GM12864 (cell line): ENCODE data around the gene PSENEN.
"Not testable (repeated sequence)": the region's sequence is repeated elsewhere in the genome, so short reads cannot be mapped to it uniquely, and the experiment has no call there.

Experiments used
- DNase-seq: peaks from one replicate; pipeline ENCODE4 v3.0.0-alpha.2; 2011; ENCODE audit warnings: low read depth
- H3K4me3 ChIP-seq: 2 replicates; pipeline ENCODE4 v1.5.1; 2011; ENCODE audit warnings: mild to moderate bottlenecking, low read depth, low read length, control low read depth
- TF ChIP-seq, protein P1 (sequence below): IDR thresholded peaks from 2 replicates; pipeline ENCODE4 v1.5.1; 2011; ENCODE audit warnings: low read depth, mild to moderate bottlenecking, moderate library complexity, low read length, control low read depth, inconsistent platforms; ENCODE audit errors: missing control alignments

Gene PSENEN

DNA sequence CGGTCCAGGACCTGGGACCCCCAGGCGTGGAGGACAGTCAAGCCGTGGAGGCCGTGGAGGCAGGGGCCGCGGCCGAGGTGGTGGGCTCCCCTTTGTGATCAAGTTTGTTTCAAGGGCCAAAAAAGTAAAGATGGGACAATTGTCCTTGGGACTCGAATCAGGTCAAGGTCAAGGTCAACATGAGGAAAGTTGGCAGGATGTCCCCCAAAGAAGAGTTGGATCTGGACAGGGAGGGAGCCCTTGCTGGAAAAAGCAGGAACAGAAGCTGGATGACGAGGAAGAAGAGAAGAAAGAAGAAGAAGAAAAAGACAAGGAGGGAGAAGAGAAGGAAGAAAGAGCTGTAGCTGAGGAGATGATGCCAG, 25.3 kb upstream of the PSENEN start:
- TF ChIP-seq, protein P1, sequence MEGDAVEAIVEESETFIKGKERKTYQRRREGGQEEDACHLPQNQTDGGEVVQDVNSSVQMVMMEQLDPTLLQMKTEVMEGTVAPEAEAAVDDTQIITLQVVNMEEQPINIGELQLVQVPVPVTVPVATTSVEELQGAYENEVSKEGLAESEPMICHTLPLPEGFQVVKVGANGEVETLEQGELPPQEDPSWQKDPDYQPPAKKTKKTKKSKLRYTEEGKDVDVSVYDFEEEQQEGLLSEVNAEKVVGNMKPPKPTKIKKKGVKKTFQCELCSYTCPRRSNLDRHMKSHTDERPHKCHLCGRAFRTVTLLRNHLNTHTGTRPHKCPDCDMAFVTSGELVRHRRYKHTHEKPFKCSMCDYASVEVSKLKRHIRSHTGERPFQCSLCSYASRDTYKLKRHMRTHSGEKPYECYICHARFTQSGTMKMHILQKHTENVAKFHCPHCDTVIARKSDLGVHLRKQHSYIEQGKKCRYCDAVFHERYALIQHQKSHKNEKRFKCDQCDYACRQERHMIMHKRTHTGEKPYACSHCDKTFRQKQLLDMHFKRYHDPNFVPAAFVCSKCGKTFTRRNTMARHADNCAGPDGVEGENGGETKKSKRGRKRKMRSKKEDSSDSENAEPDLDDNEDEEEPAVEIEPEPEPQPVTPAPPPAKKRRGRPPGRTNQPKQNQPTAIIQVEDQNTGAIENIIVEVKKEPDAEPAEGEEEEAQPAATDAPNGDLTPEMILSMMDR, result no peak
- no peak for DNase-seq

DNA sequence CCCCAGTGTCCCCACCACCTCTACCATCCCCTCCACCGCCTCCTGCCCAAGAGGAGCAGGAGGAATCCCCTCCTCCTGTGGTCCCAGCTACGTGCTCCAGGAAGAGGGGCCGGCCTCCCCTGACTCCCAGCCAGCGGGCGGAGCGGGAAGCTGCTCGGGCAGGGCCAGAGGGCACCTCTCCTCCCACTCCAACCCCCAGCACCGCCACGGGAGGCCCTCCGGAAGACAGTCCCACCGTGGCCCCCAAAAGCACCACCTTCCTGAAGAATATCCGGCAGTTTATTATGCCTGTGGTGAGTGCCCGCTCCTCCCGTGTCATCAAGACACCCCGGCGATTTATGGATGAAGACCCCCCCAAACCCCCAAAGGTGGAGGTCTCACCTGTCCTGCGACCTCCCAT, 24.8 kb upstream of the PSENEN start:
- H3K4me3 ChIP-seq, result no peak overlapping the region
- no peak for DNase-seq
- TF ChIP-seq, protein P1, result no peak

More for the DNA sequence above, 25.3 kb upstream of the PSENEN start:
- no peak overlapping the region for H3K4me3 ChIP-seq

DNA sequence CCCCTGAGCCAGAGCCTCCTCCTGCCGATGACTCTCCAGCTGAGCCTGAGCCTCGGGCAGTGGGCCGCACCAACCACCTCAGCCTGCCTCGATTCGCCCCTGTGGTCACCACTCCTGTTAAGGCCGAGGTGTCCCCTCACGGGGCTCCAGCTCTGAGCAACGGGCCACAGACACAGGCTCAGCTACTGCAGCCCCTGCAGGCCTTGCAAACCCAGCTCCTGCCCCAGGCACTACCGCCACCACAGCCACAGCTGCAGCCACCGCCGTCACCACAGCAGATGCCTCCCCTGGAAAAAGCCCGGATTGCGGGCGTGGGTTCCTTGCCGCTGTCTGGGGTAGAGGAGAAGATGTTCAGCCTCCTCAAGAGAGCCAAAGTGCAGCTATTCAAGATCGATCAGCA, 24.1 kb upstream of the PSENEN start:
- no peak overlapping the region for H3K4me3 ChIP-seq
- no peak for DNase-seq
- TF ChIP-seq, protein P1, result no peak

DNA sequence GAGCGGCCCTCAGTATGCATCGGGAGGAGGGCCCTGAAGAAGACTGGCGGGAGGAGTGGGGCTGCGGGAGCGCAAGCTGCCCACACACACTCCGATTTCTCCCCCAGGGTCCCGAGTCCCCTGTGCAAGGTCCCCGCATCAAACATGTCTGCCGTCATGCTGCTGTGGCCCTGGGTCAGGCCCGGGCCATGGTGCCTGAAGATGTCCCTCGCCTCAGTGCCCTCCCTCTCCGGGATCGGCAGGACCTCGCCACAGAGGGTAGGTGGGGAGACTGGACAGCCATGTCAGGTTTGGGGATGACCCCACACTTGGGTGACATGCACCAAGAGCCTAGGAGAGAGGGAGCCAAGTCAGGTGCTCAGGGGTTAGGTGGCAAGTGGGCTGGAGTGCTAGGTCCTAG, 23.0 kb upstream of the PSENEN start:
- TF ChIP-seq, protein P1, result no peak
- H3K4me3 ChIP-seq, result no peak overlapping the region
- no peak for DNase-seq

DNA sequence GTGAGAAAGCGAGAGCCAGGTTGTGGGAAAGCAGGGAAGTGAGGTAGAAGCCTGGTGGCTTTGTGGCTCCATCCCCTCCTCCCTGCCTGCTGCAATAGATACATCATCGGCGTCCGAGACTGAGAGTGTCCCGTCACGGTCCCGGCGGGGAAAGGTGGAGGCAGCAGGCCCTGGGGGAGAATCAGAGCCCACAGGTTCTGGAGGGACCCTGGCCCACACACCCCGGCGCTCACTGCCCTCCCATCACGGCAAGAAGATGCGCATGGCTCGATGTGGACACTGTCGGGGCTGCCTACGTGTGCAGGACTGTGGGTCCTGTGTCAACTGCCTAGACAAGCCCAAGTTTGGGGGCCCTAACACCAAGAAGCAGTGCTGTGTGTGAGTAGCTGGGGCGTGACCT, 22.6 kb upstream of the PSENEN start:
- TF ChIP-seq, protein P1, result no peak
- no peak overlapping the region for H3K4me3 ChIP-seq
- DNase-seq, result no peak

DNA sequence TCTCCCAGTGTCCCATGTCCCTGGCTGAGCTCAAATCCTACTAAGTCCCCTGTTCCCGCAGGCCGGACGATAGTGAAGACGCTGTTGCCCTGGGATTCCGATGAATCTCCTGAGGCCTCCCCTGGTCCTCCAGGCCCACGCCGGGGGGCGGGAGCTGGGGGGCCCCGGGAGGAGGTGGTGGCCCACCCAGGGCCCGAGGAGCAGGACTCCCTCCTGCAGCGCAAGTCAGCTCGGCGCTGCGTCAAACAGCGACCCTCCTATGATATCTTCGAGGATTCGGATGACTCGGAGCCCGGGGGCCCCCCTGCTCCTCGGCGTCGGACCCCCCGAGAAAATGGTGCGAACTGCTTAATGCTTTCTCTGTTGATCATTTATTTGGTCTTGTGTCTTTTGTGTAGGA, 21.8 kb upstream of the PSENEN start:
- no peak for DNase-seq
- H3K4me3 ChIP-seq, result no peak overlapping the region
- TF ChIP-seq, protein P1, result no peak

DNA sequence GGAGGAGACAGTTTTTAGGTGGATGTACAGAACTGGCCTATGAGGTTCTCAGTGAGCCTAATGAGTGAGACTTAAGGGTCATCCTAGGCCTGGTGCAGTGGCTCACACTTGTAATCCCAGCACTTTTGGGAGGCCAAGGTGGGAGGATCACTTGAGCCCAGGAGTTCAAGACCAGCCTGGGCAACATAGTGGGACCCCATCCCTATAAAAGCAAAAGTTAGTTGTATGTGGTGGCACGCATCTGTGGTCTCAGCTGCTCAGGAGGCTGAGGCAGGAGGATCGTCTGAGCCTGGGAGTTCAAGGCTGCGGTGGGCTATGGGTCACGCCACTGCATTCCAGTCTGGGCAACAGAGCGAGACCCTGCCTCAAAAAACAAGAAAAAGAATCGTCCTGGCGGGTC, 21.3 kb upstream of the PSENEN start:
- DNase-seq, H3K4me3 ChIP-seq: not testable (repeated sequence)

DNA sequence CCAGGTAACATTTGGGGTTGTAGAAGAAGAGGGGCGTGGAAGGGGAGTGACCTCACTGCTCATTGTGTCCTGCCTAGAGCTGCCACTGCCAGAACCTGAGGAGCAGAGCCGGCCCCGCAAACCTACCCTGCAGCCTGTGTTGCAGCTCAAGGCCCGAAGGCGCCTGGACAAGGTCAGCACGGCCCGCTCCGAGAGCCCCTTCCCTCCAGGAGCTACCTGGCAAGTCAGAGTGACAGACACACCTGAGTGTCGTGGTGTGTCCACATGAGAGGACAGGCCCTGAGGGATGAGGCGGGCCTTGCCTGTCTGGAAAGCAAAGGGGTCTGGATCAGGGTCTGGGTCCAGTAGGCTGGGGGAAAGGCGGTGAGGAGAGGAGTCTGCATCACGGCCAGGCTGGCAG, 20.9 kb upstream of the PSENEN start:
- TF ChIP-seq, protein P1, result no peak
- no peak for DNase-seq
- H3K4me3 ChIP-seq, result no peak overlapping the region
